BE2C (cell line): ENCODE measurements around the gene TMEM171.

Experiments used
- DNase-seq: peaks from one replicate; pipeline ENCODE4 v3.0.0-alpha.2; 2020
- H3K27me3 ChIP-seq: fragments of 250-450 bp; sonication (Bioruptor Pico); 2 replicates; pipeline ENCODE4 v1.5.1; 2020; ENCODE audit warnings: mild to moderate bottlenecking
- H3K36me3 ChIP-seq: fragments of 250-450 bp; sonication (Bioruptor Pico); 2 replicates; pipeline ENCODE4 v1.5.1; 2020; ENCODE audit warnings: mild to moderate bottlenecking
- H3K4me1 ChIP-seq: fragments of 250-450 bp; sonication (Bioruptor Pico); 2 replicates; pipeline ENCODE4 v1.5.1; 2020
- H3K4me3 ChIP-seq: 2 replicates; pipeline ENCODE4 v1.5.1; 2011; ENCODE audit warnings: low read depth, low read length
- H3K9me3 ChIP-seq: fragments of 250-450 bp; sonication (Bioruptor Pico); 2 replicates; pipeline ENCODE4 v1.5.1; 2020
- CTCF ChIP-seq: IDR thresholded peaks from 2 replicates; pipeline ENCODE4 v1.5.1; 2012; ENCODE audit warnings: mild to moderate bottlenecking, low read depth, low read length

Gene TMEM171

DNA sequence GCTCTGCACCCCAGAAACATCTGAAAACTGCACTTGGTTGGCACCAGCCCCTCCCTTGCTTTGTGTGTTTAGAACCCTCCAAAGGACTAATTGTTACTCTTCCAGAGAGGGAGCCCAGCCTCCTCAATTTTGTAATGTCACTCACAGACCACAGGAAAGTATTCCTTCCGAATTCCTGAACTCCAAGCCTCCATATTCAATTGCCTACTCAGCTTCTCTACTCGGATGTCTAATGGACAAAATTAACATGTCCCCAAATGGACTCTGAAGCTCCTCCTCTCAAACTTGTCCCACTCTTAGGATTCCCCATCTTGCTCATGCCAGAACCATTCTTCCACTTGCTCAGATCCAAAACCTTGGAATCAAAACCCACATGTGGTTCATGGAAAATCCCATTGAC, 3.9 kb upstream of the TMEM171 start:
- Histone ChIP-seq H3K4me3 (no peak overlapping the region), H3K4me1 (no peaks in the 10 kb centered on the region), H3K36me3 (no peaks in the 10 kb centered on the region), H3K9me3 (no peaks in the 10 kb centered on the region), H3K27me3 (peaks cover 65% of the 10 kb centered on the region)
- TF ChIP-seq CTCF = no peak
- no peak for DNase-seq

DNA sequence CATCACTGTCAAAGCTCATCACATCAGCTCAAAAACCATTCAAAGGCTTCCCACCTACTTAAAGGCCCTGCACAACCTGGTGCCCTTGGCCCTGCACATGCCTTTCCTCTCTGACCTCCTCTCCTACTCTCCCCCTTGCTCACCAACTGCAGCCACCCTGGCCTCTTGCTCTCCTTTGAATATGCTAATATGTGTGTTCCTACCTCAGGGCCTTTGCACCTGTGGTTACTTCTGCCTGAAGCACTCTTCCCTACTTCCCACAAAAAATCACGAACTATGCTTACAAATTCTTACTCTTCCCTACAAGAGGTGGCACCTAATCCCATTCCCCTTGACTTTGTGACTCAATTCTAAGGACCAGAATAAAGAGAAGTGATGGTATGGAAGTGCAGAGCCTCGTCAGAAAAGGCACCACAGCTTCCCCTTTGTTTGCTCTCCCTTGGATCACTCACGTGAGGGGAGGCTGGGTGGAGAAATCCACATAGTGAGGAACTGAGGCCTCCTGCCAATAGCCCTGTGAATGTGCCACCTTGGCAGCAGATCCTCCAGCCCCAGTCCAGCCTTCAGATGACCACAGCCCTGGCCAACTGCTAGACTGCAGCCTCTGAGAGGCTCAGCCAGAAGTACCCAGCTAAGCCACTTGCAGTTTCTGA, 3.2 kb upstream of the TMEM171 start:
- Histone ChIP-seq H3K27me3 (peaks cover 70% of the 10 kb centered on the region), H3K36me3 (no peaks in the 10 kb centered on the region), H3K9me3 (no peaks in the 10 kb centered on the region), H3K4me1 (no peaks in the 10 kb centered on the region), H3K4me3 (no peak overlapping the region)
- no peak for TF ChIP-seq CTCF
- no peak for DNase-seq

DNA sequence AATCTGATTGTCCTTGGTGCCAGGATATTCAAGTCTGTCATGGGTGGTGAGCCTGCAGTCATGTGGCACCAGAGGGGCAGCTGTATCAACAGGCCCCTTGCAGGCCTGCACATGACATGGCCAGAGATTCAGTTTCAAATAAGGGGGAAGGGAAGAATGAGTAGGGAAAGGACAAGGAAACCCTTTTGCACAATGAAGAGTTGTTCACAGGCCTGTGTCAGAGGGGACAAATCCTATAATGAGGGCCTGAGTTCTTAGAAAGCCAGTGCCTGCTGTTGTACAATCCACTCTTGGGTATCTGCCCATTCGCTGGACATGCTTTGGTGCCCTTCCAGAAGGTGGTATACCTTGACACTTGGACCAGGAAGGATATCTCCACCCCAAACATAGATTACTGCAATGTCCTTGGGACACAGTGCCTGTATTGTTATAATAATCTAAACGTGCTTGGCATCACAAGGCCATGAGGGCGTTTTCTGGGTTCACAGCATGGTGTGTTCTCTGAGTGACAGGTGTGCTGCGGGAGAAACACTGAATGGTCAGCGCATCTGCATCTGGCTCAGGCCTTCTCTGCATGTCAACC, 1.9 kb upstream of the TMEM171 start:
- no peak for DNase-seq
- no peaks in the 10 kb centered on the region for H3K4me1 ChIP-seq
- no peak for TF ChIP-seq CTCF
- H3K9me3 ChIP-seq = no peaks in the 10 kb centered on the region
- H3K4me3 ChIP-seq = no peak overlapping the region
- H3K36me3 ChIP-seq = no peaks in the 10 kb centered on the region
- peaks cover 73% of the 10 kb centered on the region for H3K27me3 ChIP-seq

GRCh38 chr5:73119451-73120157, 771 bp upstream of the TMEM171 start:
- no peak for DNase-seq
- no peak overlapping the region for H3K4me3 ChIP-seq
- H3K27me3 ChIP-seq = peaks cover 74% of the 10 kb centered on the region
- no peak for TF ChIP-seq CTCF
- no peaks in the 10 kb centered on the region for H3K9me3 ChIP-seq
- no peaks in the 10 kb centered on the region for H3K36me3 ChIP-seq
- H3K4me1 ChIP-seq = no peaks in the 10 kb centered on the region

DNA sequence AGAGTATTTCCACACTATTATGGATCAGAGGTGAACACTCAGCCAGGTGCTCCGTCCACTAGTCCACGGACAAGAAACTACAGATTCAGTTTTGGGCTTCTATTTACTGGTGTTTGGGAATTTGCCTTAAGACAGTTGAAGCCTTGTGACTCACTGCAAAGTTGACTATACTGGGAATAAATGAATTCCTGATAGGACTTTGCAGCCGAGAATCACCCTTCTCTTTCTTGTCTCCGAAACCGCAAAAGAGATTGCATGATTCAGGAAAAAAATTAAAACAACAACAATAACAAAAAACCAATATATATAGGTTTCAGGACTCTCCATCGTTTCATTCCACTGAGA, 716 bp downstream of the TMEM171 start:
- DNase-seq = no peak
- H3K4me1 ChIP-seq = no peaks in the 10 kb centered on the region
- peaks cover 61% of the 10 kb centered on the region for H3K27me3 ChIP-seq
- no peak for TF ChIP-seq CTCF
- no peaks in the 10 kb centered on the region for H3K36me3 ChIP-seq
- no peaks in the 10 kb centered on the region for H3K9me3 ChIP-seq
- no peak overlapping the region for H3K4me3 ChIP-seq
